Measurements from ENCODE around the gene CNOT11. TPM values are rescaled to one million over a fixed set of nuclear protein-coding genes. Genes with fewer than 3 reads are reported as not detected.

The CNOT11 gene
- polyA plus RNA-seq, 1 experiment, result 63.0 TPM

DNA sequence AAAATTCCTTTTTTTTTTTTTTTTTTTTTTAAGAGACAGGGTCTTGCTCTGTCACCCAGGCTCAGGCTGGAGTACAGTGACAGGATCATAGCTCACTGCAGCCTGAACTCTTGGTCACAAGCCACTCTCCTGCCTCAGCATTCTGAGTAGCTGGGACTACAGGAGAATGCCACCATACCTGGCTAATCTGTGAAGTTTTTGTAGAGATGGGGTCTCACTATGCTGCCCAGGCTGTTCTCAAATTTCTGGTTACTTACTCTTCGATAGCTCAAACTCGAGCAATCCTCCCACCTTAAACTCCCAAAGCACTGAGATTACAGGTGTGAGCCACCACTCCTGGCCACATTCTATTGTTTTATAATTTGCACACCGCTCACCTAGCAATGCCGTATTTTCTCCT lies 28.8 kb downstream of the CNOT11 start:
- CTCF ChIA-PET, result interaction anchor here (0.9 to 1.0 kb wide), 2 partner anchors 10 to 40 kb away, joined by 3 read pairs; no protein-coding TSS in a partner anchor
- Histone ChIP-seq H3K4me3 (ENCODE audit: low read depth, low read length) (no peak overlapping the region), H3K36me3 (ENCODE audit: control insufficient read depth, insufficient read depth, low read length) (peaks cover 10% of the 10 kb centered on the region), H3K27me3 (ENCODE audit: control insufficient read depth, insufficient read depth, low read length) (no peaks in the 10 kb centered on the region)
- POLR2A ChIA-PET, result interaction anchor here (0.6 kb wide), 2 partner anchors 594 to 668 kb away, joined by 3 read pairs; no protein-coding TSS in a partner anchor
- TF ChIP-seq, protein P1, sequence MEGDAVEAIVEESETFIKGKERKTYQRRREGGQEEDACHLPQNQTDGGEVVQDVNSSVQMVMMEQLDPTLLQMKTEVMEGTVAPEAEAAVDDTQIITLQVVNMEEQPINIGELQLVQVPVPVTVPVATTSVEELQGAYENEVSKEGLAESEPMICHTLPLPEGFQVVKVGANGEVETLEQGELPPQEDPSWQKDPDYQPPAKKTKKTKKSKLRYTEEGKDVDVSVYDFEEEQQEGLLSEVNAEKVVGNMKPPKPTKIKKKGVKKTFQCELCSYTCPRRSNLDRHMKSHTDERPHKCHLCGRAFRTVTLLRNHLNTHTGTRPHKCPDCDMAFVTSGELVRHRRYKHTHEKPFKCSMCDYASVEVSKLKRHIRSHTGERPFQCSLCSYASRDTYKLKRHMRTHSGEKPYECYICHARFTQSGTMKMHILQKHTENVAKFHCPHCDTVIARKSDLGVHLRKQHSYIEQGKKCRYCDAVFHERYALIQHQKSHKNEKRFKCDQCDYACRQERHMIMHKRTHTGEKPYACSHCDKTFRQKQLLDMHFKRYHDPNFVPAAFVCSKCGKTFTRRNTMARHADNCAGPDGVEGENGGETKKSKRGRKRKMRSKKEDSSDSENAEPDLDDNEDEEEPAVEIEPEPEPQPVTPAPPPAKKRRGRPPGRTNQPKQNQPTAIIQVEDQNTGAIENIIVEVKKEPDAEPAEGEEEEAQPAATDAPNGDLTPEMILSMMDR (IDR thresholded peaks at IDR 0.05; ENCODE audit: insufficient read depth, low read depth, low read length), result no peak
- DNase-seq (ENCODE audit: low read depth), result no peak

DNA sequence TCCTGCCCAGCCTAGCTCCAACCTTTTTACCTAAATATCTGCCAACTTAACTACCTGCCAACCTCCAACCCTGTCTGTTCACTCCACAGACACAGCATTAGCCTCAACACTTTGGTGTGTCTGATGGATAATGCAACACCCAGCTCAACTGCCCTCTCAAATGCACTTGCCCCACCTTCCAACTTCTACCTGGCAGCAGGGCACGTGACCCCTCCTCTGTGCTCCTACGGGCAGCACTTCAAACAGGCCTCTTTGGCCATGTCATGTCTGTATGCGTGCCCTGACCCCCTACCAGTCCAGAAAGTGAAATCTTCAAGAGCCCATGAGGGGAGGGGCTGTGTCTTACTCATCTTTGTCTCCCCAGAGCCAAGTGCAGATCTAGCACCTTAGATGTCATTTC lies 30.3 kb downstream of the CNOT11 start:
- DNase-seq (ENCODE audit: low read depth), result no peak
- ChIA-PET CTCF (no interaction called here), POLR2A (no interaction called here)
- Histone ChIP-seq H3K36me3 (ENCODE audit: control insufficient read depth, insufficient read depth, low read length) (peaks cover 14% of the 10 kb centered on the region), H3K4me3 (ENCODE audit: low read depth, low read length) (no peak overlapping the region), H3K27me3 (ENCODE audit: control insufficient read depth, insufficient read depth, low read length) (no peaks in the 10 kb centered on the region)
- TF ChIP-seq, protein P1 (IDR thresholded peaks at IDR 0.05; ENCODE audit: insufficient read depth, low read depth, low read length), result no peak

DNA sequence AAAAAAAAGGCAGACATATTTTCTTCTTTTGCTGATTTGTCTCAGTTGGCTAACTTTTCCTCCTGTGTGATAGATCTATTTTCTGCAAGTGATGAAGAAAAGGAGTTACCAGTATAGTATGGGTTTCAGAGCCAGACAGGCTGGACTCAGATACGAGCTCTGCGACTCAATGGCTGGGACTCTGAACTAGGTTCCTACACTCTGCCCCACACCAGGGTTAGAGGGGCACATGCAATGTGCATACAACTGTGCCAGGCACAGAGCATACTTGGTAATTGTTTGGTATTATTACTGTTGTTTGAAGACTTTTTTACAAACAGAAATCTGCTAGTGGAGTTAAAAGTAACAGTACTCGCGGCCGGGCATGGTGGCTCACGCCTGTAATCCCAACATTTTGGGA lies 34.0 kb downstream of the CNOT11 start:
- POLR2A ChIA-PET, result no interaction called here
- H3K36me3 ChIP-seq (ENCODE audit: control insufficient read depth, insufficient read depth, low read length), result peaks cover 11% of the 10 kb centered on the region
- no peak for DNase-seq (ENCODE audit: low read depth)
- no peak overlapping the region for H3K4me3 ChIP-seq (ENCODE audit: low read depth, low read length)
- no peaks in the 10 kb centered on the region for H3K27me3 ChIP-seq (ENCODE audit: control insufficient read depth, insufficient read depth, low read length)
- CTCF ChIA-PET, result interaction anchor here (1.0 kb wide), 1 partner anchor 81 kb away, joined by 3 read pairs; no protein-coding TSS in a partner anchor
- TF ChIP-seq, protein P1 (IDR thresholded peaks at IDR 0.05; ENCODE audit: insufficient read depth, low read depth, low read length), result no peak

DNA sequence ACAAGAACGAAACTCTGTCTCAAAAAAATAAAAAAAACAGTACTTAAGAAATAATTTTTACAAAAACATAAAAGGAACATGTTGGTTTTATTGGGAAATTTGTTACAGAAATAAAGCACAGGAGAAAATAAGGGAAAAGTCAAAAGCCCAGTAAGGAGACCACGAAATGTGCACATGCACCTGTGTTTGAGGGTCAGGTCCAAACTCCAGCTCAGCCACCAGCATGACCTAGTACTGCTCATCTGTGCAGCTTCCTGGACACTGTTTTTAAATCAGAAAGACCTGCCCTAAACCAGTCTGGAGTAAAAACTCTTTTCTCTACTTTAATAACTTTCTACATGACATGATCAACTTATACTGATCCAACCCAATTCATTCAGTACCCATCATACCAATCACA lies 34.6 kb downstream of the CNOT11 start:
- CTCF ChIA-PET, result interaction anchor here (1.0 kb wide), 1 partner anchor 82 kb away, joined by 3 read pairs; no protein-coding TSS in a partner anchor
- no peaks in the 10 kb centered on the region for H3K27me3 ChIP-seq (ENCODE audit: control insufficient read depth, insufficient read depth, low read length)
- no peak for DNase-seq (ENCODE audit: low read depth)
- H3K36me3 ChIP-seq (ENCODE audit: control insufficient read depth, insufficient read depth, low read length), result peaks cover 10% of the 10 kb centered on the region
- POLR2A ChIA-PET, result no interaction called here
- TF ChIP-seq, protein P1 (IDR thresholded peaks at IDR 0.05; ENCODE audit: insufficient read depth, low read depth, low read length), result no peak
- no peak overlapping the region for H3K4me3 ChIP-seq (ENCODE audit: low read depth, low read length)

DNA sequence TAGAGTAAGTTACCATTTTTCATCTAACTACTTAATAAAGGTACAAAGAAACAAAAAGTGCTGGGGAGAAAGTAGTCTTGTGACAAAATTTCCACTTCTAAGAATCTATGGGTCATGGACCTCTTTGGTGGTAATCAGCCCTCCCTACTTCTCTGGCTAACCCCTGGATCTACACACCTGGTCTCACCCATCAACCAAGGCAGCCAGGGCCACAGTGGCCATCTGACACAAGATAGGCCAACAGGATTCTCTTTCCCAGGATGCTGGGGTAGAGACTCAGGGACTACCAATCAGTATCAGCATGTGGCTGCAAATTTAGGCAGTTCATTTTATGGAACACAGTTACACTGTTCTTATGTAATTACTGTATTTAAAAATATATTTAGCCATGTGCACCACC lies 38.0 kb downstream of the CNOT11 start:
- POLR2A ChIA-PET, result no interaction called here
- no peak for DNase-seq (ENCODE audit: low read depth)
- Histone ChIP-seq H3K27me3 (ENCODE audit: control insufficient read depth, insufficient read depth, low read length) (no peaks in the 10 kb centered on the region), H3K36me3 (ENCODE audit: control insufficient read depth, insufficient read depth, low read length) (peaks cover 8% of the 10 kb centered on the region), H3K4me3 (ENCODE audit: low read depth, low read length) (no peak overlapping the region)
- CTCF ChIA-PET, result interaction anchor here (1.2 kb wide), 1 partner anchor 20 kb away, joined by 3 read pairs; no protein-coding TSS in a partner anchor
- TF ChIP-seq, protein P1 (IDR thresholded peaks at IDR 0.05; ENCODE audit: insufficient read depth, low read depth, low read length), result no peak

Data from BJ (cell line).